Measurements from ENCODE around the gene CTXN1.

Gene CTXN1

GRCh38 chr19:7883796-7884570, 42.0 kb downstream of the CTXN1 start:
- no peak for DNase-seq (ENCODE audit: low read depth)
- TF ChIP-seq CTCF (IDR thresholded peaks at IDR 0.05; ENCODE audit: low read depth, low read length, missing control alignments) = no peak
- no peak overlapping the region for H3K4me3 ChIP-seq (ENCODE audit: low read depth, low read length)

- no peak overlapping the region for H3K4me3 ChIP-seq (ENCODE audit: low read depth, low read length)
- DNase-seq (ENCODE audit: low read depth) = no peak
- no peak for TF ChIP-seq CTCF (IDR thresholded peaks at IDR 0.05; ENCODE audit: low read depth, low read length, missing control alignments)
Measured at GRCh38 chr19:7883105-7883504, 42.8 kb downstream of the CTXN1 start.

GRCh38 chr19:7881910-7882309, 44.0 kb downstream of the CTXN1 start:
- DNase-seq (ENCODE audit: low read depth) = no peak
- H3K4me3 ChIP-seq (ENCODE audit: low read depth, low read length) = no peak overlapping the region
- TF ChIP-seq CTCF (IDR thresholded peaks at IDR 0.05; ENCODE audit: low read depth, low read length, missing control alignments) = no peak

- no peak for TF ChIP-seq CTCF (IDR thresholded peaks at IDR 0.05; ENCODE audit: low read depth, low read length, missing control alignments)
- H3K4me3 ChIP-seq (ENCODE audit: low read depth, low read length) = no peak overlapping the region
- DNase-seq (ENCODE audit: low read depth) = no peak
Measured at GRCh38 chr19:7879836-7880235, 46.1 kb downstream of the CTXN1 start.

- DNase-seq (ENCODE audit: low read depth) = no peak
- no peak for TF ChIP-seq CTCF (IDR thresholded peaks at IDR 0.05; ENCODE audit: low read depth, low read length, missing control alignments)
- no peak overlapping the region for H3K4me3 ChIP-seq (ENCODE audit: low read depth, low read length)
Measured at GRCh38 chr19:7879111-7879807, 46.7 kb downstream of the CTXN1 start.

- no peak for TF ChIP-seq CTCF (IDR thresholded peaks at IDR 0.05; ENCODE audit: low read depth, low read length, missing control alignments)
- DNase-seq (ENCODE audit: low read depth) = no peak
- H3K4me3 ChIP-seq (ENCODE audit: low read depth, low read length) = no peak overlapping the region
Measured at GRCh38 chr19:7877249-7877836, 48.6 kb downstream of the CTXN1 start.
